Measurements from ENCODE around the gene AP1S1.
"Not testable (repeated sequence)": the region's sequence is repeated elsewhere in the genome, so short reads cannot be mapped to it uniquely, and the experiment has no call there.

Gene AP1S1

GRCh38 chr7:101153969-101154692 is at the start of gene AP1S1:
AP1S1 (plus strand) TSS chr7:101154476; CDS start chr7:101154515, 39 bp downstream.
- DNase-seq, result peak; percentile 99

- no peak for DNase-seq
Observed at GRCh38 chr7:101104799-101105198, 49.5 kb upstream of the AP1S1 start.

GRCh38 chr7:101105248-101105647 is 49.0 kb upstream of the AP1S1 start:
- not testable (repeated sequence) for DNase-seq

GRCh38 chr7:101106386-101106785 is 47.9 kb upstream of the AP1S1 start:
- no peak for DNase-seq

GRCh38 chr7:101108330-101108857 is 45.9 kb upstream of the AP1S1 start:
- DNase-seq, result peak; percentile 52

- no peak for DNase-seq
Observed at GRCh38 chr7:101108961-101109360, 45.3 kb upstream of the AP1S1 start.

GRCh38 chr7:101109368-101109767 is 44.9 kb upstream of the AP1S1 start:
- no peak for DNase-seq

- DNase-seq, result no peak
Observed at GRCh38 chr7:101111261-101111660, 43.0 kb upstream of the AP1S1 start.

GRCh38 chr7:101112233-101112632 is 42.0 kb upstream of the AP1S1 start:
- no peak for DNase-seq

GRCh38 chr7:101113140-101113539 is 41.1 kb upstream of the AP1S1 start:
- not testable (repeated sequence) for DNase-seq

- DNase-seq, result no peak
Observed at GRCh38 chr7:101113836-101114235, 40.4 kb upstream of the AP1S1 start.

- DNase-seq, result no peak
Observed at GRCh38 chr7:101114492-101114891, 39.8 kb upstream of the AP1S1 start.

GRCh38 chr7:101115215-101115614 is 39.1 kb upstream of the AP1S1 start:
- DNase-seq, result no peak

- no peak for DNase-seq
Observed at GRCh38 chr7:101116898-101117297, 37.4 kb upstream of the AP1S1 start.

GRCh38 chr7:101118856-101119255 is 35.4 kb upstream of the AP1S1 start:
- no peak for DNase-seq

GRCh38 chr7:101119876-101120275 is 34.4 kb upstream of the AP1S1 start:
- DNase-seq, result no peak

GRCh38 chr7:101120315-101120714 is 34.0 kb upstream of the AP1S1 start:
- DNase-seq, result no peak

- not testable (repeated sequence) for DNase-seq
Observed at GRCh38 chr7:101121631-101121990, 32.7 kb upstream of the AP1S1 start.

- DNase-seq, result no peak
Observed at GRCh38 chr7:101121991-101122932, 32.0 kb upstream of the AP1S1 start.

- no peak for DNase-seq
Observed at GRCh38 chr7:101122933-101123702, 31.2 kb upstream of the AP1S1 start.

- DNase-seq, result no peak
Observed at GRCh38 chr7:101123703-101124068, 30.6 kb upstream of the AP1S1 start.

- no peak for DNase-seq
Observed at GRCh38 chr7:101124376-101125056, 29.8 kb upstream of the AP1S1 start.
